Stimulated activated CD8-positive, alpha-beta memory T cell treated with anti-CD3 and anti-CD28 coated beads, Interleukin-4, amount 100 ng/mL, for 48 hours (primary cell): ENCODE data around the gene ZBTB1.
"Not testable (repeated sequence)": the region's sequence is repeated elsewhere in the genome, so short reads cannot be mapped to it uniquely, and the experiment has no call there.

Experiments used
- DNase-seq: peaks from one replicate; pipeline ENCODE4 v3.0.0-alpha.2; 2020

Gene ZBTB1

GRCh38 chr14:64536488-64537245, 32.1 kb downstream of the ZBTB1 start:
- no peak for DNase-seq

GRCh38 chr14:64540208-64541202, 35.9 kb downstream of the ZBTB1 start, which contains the start of gene HSPA2:
TSS of gene HSPA2 (plus strand) at chr14:64540741. CDS start at chr14:64540850, 109 bp downstream.
- peak; percentile 97 for DNase-seq

- DNase-seq = no peak
Measured at GRCh38 chr14:64541261-64541971, 36.8 kb downstream of the ZBTB1 start.

- peak; percentile 30 for DNase-seq
Measured at GRCh38 chr14:64541972-64542835, 37.6 kb downstream of the ZBTB1 start.

GRCh38 chr14:64542836-64543201, 38.2 kb downstream of the ZBTB1 start:
- no peak for DNase-seq

- DNase-seq = no peak
Measured at GRCh38 chr14:64544607-64545312, 40.2 kb downstream of the ZBTB1 start.

GRCh38 chr14:64549016-64549415, 44.4 kb downstream of the ZBTB1 start:
- DNase-seq = no peak

GRCh38 chr14:64549791-64550620, 45.4 kb downstream of the ZBTB1 start, which contains the start of gene PPP1R36:
TSS of gene PPP1R36 (plus strand) at chr14:64549961. CDS start at chr14:64549998, 37 bp downstream.
- peak; percentile 63 for DNase-seq

- DNase-seq = no peak
Measured at GRCh38 chr14:64550621-64551333, 46.2 kb downstream of the ZBTB1 start.

- no peak for DNase-seq
Measured at GRCh38 chr14:64554556-64554955, 50.0 kb downstream of the ZBTB1 start.

GRCh38 chr14:64556526-64556925, 52.0 kb downstream of the ZBTB1 start:
- no peak for DNase-seq

- DNase-seq = not testable (repeated sequence)
Measured at GRCh38 chr14:64558216-64558615, 53.6 kb downstream of the ZBTB1 start.

GRCh38 chr14:64561631-64562030, 57.1 kb downstream of the ZBTB1 start:
- no peak for DNase-seq

GRCh38 chr14:64562436-64562835, 57.9 kb downstream of the ZBTB1 start:
- DNase-seq = no peak

- DNase-seq = no peak
Measured at GRCh38 chr14:64563696-64564095, 59.1 kb downstream of the ZBTB1 start.

GRCh38 chr14:64566651-64567122, 62.1 kb downstream of the ZBTB1 start:
- DNase-seq = no peak

GRCh38 chr14:64569138-64569631, 64.6 kb downstream of the ZBTB1 start:
- no peak for DNase-seq

- DNase-seq = not testable (repeated sequence)
Measured at GRCh38 chr14:64569646-64570045, 65.1 kb downstream of the ZBTB1 start.
